ACHN (cell line): ENCODE measurements around the gene CHST1.

ENCODE experiments used
- DNase-seq: peaks from one replicate; pipeline ENCODE4 v3.0.0-alpha.2; 2015
- in situ Hi-C: cut with HindIII; loops from 2 replicates; pipeline ENCODE4 v1.10.0; 2017; ENCODE audit warnings: low sequenced_read_pairs, low pct_ligation_motif_present, low pct_unique_long_range_greater_than_20kb

The CHST1 gene

DNA sequence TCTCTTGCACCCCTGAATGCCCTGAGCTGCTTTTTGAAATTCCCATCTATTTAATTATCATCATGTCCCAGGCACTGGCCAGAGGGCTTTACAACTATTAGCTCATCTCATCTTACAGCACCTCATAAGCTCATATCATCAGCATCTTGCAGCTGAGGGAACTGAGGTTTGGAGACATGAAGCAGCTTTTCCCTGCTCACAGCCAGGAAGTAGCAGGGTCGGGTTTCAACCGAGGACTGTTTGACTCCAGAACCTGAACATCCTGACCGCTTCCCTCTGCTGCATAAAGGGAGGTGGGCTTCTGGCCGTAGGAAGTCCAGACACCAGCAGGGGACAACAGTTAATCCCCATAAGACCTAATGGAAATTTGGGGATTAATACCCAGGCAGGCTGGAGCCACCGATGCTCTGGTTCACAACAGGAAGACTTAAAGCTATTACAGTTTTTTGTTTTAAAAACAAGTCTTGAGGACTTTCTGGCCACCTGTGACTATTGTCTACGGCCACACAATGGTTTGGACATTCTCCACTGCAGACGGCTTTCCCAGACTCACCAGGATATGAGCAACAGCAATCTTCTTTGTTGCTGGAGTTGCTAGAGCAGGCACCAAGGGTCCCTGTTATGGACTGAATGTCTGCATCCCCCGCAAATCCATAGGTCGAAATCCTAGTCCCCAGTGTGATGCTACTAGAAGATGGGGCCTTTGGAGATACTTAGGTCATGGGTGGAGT is 47.4 kb downstream of the CHST1 start:
- in situ Hi-C loops = no loop called here
- no peak for DNase-seq

DNA sequence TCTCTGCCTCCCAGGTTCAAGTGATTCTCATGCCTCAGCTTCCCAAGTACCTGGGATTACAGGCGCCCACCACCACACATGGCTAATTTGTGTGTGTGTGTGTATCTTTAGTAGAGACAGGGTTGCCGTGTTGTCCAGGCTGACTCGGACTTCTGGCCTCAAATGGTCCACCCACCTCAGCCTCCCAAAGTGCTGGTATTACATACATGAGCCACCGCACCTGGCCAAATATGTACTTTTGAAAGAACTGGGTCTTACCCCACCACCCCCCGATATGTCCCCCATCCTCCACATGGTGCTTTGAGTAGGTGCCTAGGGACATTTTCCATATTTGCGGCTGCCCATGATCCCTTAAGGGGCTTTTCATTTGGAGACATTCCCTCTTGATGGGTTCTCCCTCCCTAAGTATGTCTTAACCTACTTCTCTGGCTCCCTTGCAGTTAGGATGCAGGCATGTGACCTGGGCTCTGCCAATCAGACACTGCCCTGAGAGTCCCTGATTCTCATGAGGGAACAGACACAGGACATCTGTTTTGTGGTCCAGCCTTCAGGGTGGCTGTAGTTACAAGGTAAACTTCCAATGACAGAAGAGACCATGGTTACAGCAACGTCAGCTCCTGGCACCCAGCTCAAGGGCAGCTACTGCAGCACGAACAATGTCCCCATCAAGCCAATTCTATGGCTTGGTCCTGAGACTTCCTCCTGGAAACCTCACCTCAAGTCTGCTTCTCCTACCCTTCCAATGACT is 48.4 kb downstream of the CHST1 start:
- DNase-seq = no peak
- in situ Hi-C loops = no loop called here

DNA sequence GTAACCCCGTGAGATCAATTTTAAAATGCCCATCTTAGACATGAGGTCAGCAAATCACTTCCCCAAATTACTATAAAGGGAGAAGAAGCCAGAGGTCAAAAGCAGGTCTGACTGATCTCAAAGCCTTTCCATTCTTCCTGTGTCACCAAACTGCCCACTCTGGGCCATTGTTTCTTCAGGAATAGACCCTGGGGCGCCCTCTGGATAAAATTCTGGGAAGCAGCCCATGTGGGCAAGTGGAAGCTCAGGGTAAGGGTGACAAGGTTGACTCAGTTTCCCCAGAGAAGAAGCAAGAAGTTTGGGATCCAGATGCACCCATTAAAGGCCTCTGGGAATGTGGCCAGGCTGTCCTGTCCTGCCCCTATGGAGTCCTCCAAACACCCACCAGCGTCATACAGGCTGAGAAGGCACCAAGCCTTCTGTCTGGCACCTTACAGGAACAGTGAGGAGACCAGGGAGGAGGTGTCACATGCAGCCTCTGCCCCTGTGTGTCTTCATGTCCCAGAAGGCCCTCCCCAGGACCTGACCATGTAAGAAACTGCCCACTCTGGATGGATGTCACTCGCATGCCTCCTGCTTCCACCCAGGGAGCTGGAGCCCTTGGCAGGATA is 50.1 kb downstream of the CHST1 start:
- no peak for DNase-seq
- in situ Hi-C loops = no loop called here

- in situ Hi-C loops = no loop called here
- DNase-seq = no peak
Measured at GRCh38 chr11:45614196-45614828, 51.1 kb downstream of the CHST1 start.

DNA sequence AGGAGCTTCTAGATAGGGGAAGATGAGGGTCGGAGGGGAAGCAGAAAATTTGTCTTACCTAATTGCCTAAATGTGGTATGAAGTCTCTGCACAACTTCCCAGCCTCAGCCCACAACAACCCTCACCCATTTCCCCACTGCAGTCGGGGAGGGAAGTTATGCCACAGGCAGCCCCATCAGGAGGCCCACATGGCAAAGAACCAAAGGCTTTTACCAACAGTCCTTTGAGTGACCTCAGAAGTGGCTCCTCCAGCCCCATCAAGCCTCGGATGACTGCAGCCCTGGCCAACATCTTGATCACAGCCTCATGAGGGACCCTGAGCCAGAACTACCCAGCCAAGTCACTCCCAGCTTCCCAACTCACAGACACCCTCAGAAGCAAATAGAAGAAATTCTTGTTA is 54.8 kb downstream of the CHST1 start:
- in situ Hi-C loops = no loop called here
- DNase-seq = no peak

- no peak for DNase-seq
- in situ Hi-C loops = no loop called here
Measured at GRCh38 chr11:45609902-45610301, 55.5 kb downstream of the CHST1 start.

- DNase-seq = no peak
- in situ Hi-C loops = no loop called here
Measured at GRCh38 chr11:45609337-45609736, 56.1 kb downstream of the CHST1 start.

DNA sequence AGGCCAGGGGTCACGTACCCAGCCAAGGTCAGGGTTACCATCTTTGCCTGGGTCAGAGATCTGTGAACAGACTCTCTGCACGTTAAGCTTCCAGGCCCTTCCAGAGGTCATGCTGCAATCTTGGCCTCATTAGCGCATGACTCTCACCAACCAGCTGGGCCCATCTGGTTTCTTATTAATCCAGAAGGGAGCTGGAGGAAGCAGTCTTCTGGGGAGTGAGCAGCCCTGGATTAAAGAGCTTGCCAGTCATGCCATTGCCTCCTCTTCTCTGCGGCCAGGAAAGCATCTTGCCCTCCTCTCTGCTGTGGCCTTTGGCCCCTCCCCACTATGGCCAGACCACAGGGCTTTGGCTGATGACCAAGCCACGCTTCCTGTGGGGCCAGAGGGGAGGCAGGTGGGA is 57.4 kb downstream of the CHST1 start:
- in situ Hi-C loops = no loop called here
- DNase-seq = peak; percentile 77

DNA sequence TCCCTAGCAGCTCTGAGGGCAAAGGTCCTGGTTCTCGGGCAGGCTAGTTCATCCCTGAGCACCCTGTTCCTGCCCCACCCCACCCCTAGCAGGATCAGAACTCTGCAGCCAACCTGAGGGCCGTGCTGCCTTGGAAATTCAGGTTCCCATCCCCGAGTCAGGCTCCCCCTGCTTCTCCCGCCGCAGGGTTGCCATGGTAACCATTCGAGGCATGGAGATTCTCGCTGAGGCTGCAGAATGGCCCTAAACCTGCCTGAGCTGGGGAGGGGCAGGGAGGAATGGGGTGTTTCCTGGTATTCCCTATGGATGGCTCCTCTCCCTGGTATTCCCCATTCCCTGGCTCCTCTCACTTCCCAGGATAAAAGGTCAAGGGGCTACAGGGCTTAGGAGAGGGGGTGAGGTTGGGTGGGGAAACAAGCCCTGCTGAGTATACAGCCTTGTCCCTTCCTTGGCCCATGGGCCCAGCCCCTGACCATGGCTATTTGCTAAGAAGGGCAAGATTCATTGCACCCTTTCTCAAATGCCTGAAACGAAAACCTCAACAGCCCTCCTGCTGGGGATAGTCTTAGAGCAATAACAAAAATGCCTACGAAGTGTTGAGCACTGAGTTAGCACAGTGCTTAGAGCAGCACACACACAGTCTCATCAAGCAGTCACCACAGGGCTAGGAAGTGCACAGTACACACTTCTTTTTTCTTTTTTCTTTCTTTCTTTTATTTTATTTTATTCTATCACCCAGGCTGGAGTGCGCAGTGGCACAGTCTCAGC is 58.7 kb downstream of the CHST1 start:
- in situ Hi-C loops = no loop called here
- no peak for DNase-seq

DNA sequence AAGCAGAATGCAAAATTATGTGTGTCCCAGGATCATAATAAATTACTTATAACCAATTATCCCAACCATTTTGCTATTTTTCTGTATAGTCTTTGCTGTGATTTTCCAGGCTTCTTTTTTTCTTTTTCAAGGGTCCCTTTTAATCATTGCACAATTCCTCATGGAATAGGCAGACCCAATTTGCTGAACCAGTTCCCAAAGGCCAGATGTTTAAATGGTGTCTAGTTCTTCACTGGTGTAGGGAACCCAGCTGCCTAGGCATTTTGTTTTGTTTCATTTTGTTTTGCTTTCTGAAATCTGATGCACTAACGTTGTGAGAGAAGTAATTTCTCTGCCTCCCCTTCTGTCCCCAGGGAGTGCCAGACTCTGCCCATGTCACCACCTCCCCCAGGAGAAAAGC is 60.4 kb downstream of the CHST1 start:
- DNase-seq = no peak
- in situ Hi-C loops = no loop called here

DNA sequence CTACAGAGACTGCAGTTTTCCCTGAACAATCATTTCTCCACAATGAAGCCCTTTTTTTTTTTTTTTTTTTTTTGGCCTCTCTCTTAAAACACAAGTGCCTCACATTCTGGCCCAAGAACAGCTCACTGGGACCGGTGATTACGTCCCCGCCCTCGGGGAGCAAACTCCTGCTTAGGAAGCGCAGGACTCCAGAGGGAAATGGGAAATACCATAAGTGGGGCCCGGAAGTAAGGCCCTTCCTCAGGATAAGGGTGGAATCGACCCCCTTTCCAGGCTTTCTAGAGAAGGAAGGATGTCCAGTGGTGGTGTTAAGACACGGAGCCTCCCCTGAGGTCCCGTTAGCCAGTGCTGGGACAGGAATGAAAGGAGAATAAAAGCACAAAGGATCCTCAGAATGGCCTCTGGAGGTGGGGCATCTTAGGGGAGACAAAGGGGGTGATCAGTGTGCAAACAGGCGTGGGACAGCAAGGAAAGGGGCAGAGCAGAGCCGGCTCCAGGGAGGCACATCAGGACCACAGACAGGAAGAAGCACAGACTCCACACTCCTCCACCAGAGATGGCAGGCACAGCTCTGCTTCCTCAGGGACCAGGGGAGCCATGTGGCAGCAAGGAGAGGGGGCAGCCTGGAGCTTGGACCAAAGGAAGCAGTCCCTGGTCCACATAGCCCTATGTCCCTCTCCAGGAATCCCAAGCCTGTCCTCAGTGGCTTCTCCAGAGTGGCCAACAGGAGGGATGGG is 61.3 kb downstream of the CHST1 start:
- in situ Hi-C loops = no loop called here
- DNase-seq = no peak

GRCh38 chr11:45599161-45599943 is 66.1 kb downstream of the CHST1 start:
- in situ Hi-C loops = no loop called here
- DNase-seq = no peak
